Thoracic aorta (tissue), 2 donors: ENCODE results near the gene ZC3H12D. TPM values are rescaled to one million over a fixed set of nuclear protein-coding genes. Genes with fewer than 3 reads are reported as not detected.
"Not testable (repeated sequence)": the region's sequence is repeated elsewhere in the genome, so short reads cannot be mapped to it uniquely, and the experiment has no call there.

Experiments
- ATAC-seq: fragments of 150-250 bp; one replicate; pipeline ENCODE4 v1.8.0; 2017; ENCODE audit warnings: low read depth; ENCODE audit not compliant: insufficient number of reproducible peaks, low FRiP score
- DNase-seq: peaks from one replicate; pipeline ENCODE4 v3.0.0-alpha.2; 2020; ENCODE audit warnings: low spot score
- H3K27ac ChIP-seq, 2 donors: fragments of 200-600 bp; sonication (generic); 1 replicate in 1 of 2; 2 replicates in 1 of 2; pipeline ENCODE4 v1.5.1; 2016; ENCODE audit warnings: mild to moderate bottlenecking in 2 of 2, moderate library complexity in 2 of 2
- H3K27me3 ChIP-seq: fragments of 200-600 bp; sonication (generic); replicated peaks from 2 replicates; pipeline ENCODE4 v1.6.0; 2016; ENCODE audit warnings: mild to moderate bottlenecking; ENCODE audit not compliant: insufficient read depth
- H3K36me3 ChIP-seq: fragments of 200-600 bp; sonication (generic); one replicate; pipeline ENCODE4 v1.5.1; 2016
- H3K4me1 ChIP-seq, 2 donors: fragments of 200-600 bp; sonication (generic); 1 replicate in 1 of 2; 2 replicates in 1 of 2; pipeline versions ENCODE4 v1.5.1 to v1.6.0; 2016; ENCODE audit warnings: low read depth in 2 of 2, mild to moderate bottlenecking in 1 of 2; ENCODE audit not compliant: control insufficient read depth in 1 of 2
- H3K4me3 ChIP-seq: fragments of 200-600 bp; sonication (generic); 2 replicates; pipeline ENCODE4 v1.5.1; 2016; ENCODE audit warnings: mild to moderate bottlenecking
- H3K9me3 ChIP-seq: fragments of 200-600 bp; sonication (generic); 2 replicates; pipeline ENCODE4 v1.5.1; 2016
- total RNA-seq, 2 donors: library from RNA; depleted of rRNA; stranded (reverse); fragments of >200 nt; gene quantifications; one replicate each; pipeline versions ENCODE4 v1.1.0 to v1.2.3, GENCODE V29; 2016
- TF ChIP-seq, protein P1 (sequence below): fragments of 200-600 bp; sonication (generic); IDR thresholded peaks from one replicate; pipeline ENCODE4 v1.5.1; 2019; ENCODE audit warnings: antibody characterized with exemption

ZC3H12D gene
- total RNA-seq, 2 donors from 2014 or later: 1.9 to 3.8 TPM

GRCh38 chr6:149467265-149467664 is 17.5 kb downstream of the ZC3H12D start:
- no peaks in the 10 kb centered on the region for H3K4me1 ChIP-seq
- no peaks in the 10 kb centered on the region for H3K27me3 ChIP-seq
- no peak for ATAC-seq
- TF ChIP-seq, protein P1, sequence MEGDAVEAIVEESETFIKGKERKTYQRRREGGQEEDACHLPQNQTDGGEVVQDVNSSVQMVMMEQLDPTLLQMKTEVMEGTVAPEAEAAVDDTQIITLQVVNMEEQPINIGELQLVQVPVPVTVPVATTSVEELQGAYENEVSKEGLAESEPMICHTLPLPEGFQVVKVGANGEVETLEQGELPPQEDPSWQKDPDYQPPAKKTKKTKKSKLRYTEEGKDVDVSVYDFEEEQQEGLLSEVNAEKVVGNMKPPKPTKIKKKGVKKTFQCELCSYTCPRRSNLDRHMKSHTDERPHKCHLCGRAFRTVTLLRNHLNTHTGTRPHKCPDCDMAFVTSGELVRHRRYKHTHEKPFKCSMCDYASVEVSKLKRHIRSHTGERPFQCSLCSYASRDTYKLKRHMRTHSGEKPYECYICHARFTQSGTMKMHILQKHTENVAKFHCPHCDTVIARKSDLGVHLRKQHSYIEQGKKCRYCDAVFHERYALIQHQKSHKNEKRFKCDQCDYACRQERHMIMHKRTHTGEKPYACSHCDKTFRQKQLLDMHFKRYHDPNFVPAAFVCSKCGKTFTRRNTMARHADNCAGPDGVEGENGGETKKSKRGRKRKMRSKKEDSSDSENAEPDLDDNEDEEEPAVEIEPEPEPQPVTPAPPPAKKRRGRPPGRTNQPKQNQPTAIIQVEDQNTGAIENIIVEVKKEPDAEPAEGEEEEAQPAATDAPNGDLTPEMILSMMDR: no peak
- H3K36me3 ChIP-seq: no peaks in the 10 kb centered on the region
- DNase-seq: no peak
- no peak overlapping the region for H3K27ac ChIP-seq
- no peak overlapping the region for H3K4me3 ChIP-seq
- no peaks in the 10 kb centered on the region for H3K9me3 ChIP-seq

GRCh38 chr6:149464411-149464810 is 20.4 kb downstream of the ZC3H12D start:
- DNase-seq (no peak), ATAC-seq (no peak)
- TF ChIP-seq, protein P1: no peak
- H3K4me1 ChIP-seq: no peaks in the 10 kb centered on the region
- H3K4me3 ChIP-seq: no peak overlapping the region
- H3K27ac ChIP-seq: no peak overlapping the region
- no peaks in the 10 kb centered on the region for H3K27me3 ChIP-seq
- no peaks in the 10 kb centered on the region for H3K36me3 ChIP-seq
- H3K9me3 ChIP-seq: no peaks in the 10 kb centered on the region

DNA sequence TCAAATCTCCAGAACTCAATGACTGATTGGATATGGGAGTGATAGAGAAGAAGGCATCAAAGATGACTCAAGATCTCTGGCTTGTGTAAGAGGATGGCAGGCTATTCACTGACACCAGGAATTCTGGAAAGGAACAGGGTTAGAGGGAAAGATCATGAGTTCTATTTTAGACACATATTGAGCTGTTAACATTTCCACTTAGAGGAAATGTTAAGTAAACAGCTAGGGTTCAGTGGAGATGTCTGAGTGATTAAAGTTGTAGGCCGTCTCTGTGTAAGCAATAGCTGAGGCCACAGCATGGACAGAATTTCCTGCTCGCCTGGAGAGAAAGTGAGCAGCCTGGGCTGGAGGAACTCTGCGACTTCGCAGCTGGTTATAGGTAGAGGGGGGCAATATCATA is 21.0 kb downstream of the ZC3H12D start:
- DNase-seq (no peak), ATAC-seq (no peak)
- H3K9me3 ChIP-seq: no peaks in the 10 kb centered on the region
- H3K4me3 ChIP-seq: no peak overlapping the region
- no peaks in the 10 kb centered on the region for H3K4me1 ChIP-seq
- H3K27me3 ChIP-seq: no peaks in the 10 kb centered on the region
- no peak overlapping the region for H3K27ac ChIP-seq
- TF ChIP-seq, protein P1: no peak
- H3K36me3 ChIP-seq: no peaks in the 10 kb centered on the region

- H3K4me3 ChIP-seq, ATAC-seq, H3K36me3 ChIP-seq, H3K9me3 ChIP-seq, DNase-seq, H3K27me3 ChIP-seq, H3K27ac ChIP-seq, H3K4me1 ChIP-seq: not testable (repeated sequence)
Observed at GRCh38 chr6:149462712-149463111, 22.1 kb downstream of the ZC3H12D start.

DNA sequence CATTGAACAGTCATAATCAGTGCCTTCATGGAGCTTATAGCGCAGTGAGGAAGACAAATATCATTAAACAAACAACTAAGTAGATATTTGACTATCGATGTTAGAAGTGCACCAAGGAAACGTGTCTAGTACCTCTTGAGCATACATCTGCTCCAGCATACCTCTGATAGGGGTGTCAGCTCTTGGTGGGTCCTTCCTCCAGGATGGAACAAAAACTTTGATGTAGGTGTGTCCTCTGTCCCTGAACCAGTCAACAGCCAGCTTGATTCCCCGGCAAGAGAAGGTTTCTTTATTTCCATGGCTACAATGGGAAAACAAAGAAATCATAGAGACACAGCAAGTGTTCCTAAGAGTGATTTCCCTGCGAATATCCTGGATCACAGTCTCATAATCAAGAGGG is 23.1 kb downstream of the ZC3H12D start:
- no peaks in the 10 kb centered on the region for H3K27me3 ChIP-seq
- TF ChIP-seq, protein P1: no peak
- H3K27ac ChIP-seq: no peak overlapping the region
- ATAC-seq (no peak), DNase-seq (no peak)
- no peaks in the 10 kb centered on the region for H3K4me1 ChIP-seq
- no peak overlapping the region for H3K4me3 ChIP-seq
- no peaks in the 10 kb centered on the region for H3K9me3 ChIP-seq
- H3K36me3 ChIP-seq: no peaks in the 10 kb centered on the region

- H3K4me1 ChIP-seq, H3K27me3 ChIP-seq, ATAC-seq, H3K27ac ChIP-seq, H3K36me3 ChIP-seq, DNase-seq, H3K4me3 ChIP-seq, H3K9me3 ChIP-seq: not testable (repeated sequence)
Observed at GRCh38 chr6:149460249-149460648, 24.6 kb downstream of the ZC3H12D start.
